ENCODE data around the gene RBFA. TPM values are rescaled to one million over a fixed set of nuclear protein-coding genes. Genes with fewer than 3 reads are reported as not detected.

Gene RBFA
- total RNA-seq, 1 donor from 2014 or later, result 30.2 TPM

- no peak for DNase-seq (ENCODE audit: extremely low spot score in 2 of 2)
- no peak for TF ChIP-seq CTCF (IDR thresholded peaks at IDR 0.05)
- TF ChIP-seq POLR2AphosphoS5 (IDR thresholded peaks at IDR 0.05; ENCODE audit: insufficient read depth in 1 of 2, low read depth in 1 of 2), result no peak
- no peak for TF ChIP-seq POLR2A (IDR thresholded peaks at IDR 0.05)
- Histone ChIP-seq H3K27me3 (no peaks in the 10 kb centered on the region), H3K4me1 (no peaks in the 10 kb centered on the region), H3K27ac (no peak overlapping the region), H3K36me3 (peaks cover 0 to 46% of the 10 kb centered on the region in 2 donors), H3K4me3 (no peak overlapping the region), H3K9me3 (no peaks in the 10 kb centered on the region)
- intact Hi-C loops (cut with DNase I), result no loop called here
Measured at GRCh38 chr18:80044072-80044471, 9.8 kb downstream of the RBFA start.

GRCh38 chr18:80046011-80046410, 11.8 kb downstream of the RBFA start:
- no peaks in the 10 kb centered on the region for H3K27me3 ChIP-seq
- peaks cover 0 to 62% of the 10 kb centered on the region in 2 donors for H3K36me3 ChIP-seq
- H3K9me3 ChIP-seq, result no peaks in the 10 kb centered on the region
- H3K4me1 ChIP-seq, result no peaks in the 10 kb centered on the region
- TF ChIP-seq CTCF (IDR thresholded peaks at IDR 0.05) (no peak), POLR2AphosphoS5 (IDR thresholded peaks at IDR 0.05; ENCODE audit: insufficient read depth in 1 of 2, low read depth in 1 of 2) (no peak), POLR2A (IDR thresholded peaks at IDR 0.05) (no peak)
- H3K4me3 ChIP-seq, result no peak overlapping the region
- no peak for DNase-seq (ENCODE audit: extremely low spot score in 2 of 2)
- intact Hi-C loops (cut with DNase I), result no loop called here
- H3K27ac ChIP-seq, result no peak overlapping the region

GRCh38 chr18:80046431-80046830, 12.2 kb downstream of the RBFA start:
- Histone ChIP-seq H3K27ac (no peak overlapping the region), H3K4me1 (no peaks in the 10 kb centered on the region), H3K36me3 (peaks cover 0 to 63% of the 10 kb centered on the region in 2 donors), H3K9me3 (no peaks in the 10 kb centered on the region), H3K4me3 (no peak overlapping the region), H3K27me3 (no peaks in the 10 kb centered on the region)
- TF ChIP-seq POLR2AphosphoS5 (IDR thresholded peaks at IDR 0.05; ENCODE audit: insufficient read depth in 1 of 2, low read depth in 1 of 2), result no peak
- no peak for TF ChIP-seq POLR2A (IDR thresholded peaks at IDR 0.05)
- TF ChIP-seq CTCF (IDR thresholded peaks at IDR 0.05), result no peak
- DNase-seq (ENCODE audit: extremely low spot score in 2 of 2), result no peak
- intact Hi-C loops (cut with DNase I), result no loop called here

GRCh38 chr18:80046961-80047541, 12.8 kb downstream of the RBFA start:
- H3K36me3 ChIP-seq, result peaks cover 0 to 63% of the 10 kb centered on the region in 2 donors
- no peaks in the 10 kb centered on the region for H3K4me1 ChIP-seq
- H3K27me3 ChIP-seq, result no peaks in the 10 kb centered on the region
- TF ChIP-seq POLR2A (IDR thresholded peaks at IDR 0.05), result no peak
- DNase-seq (ENCODE audit: extremely low spot score in 2 of 2), result no peak
- no peaks in the 10 kb centered on the region for H3K9me3 ChIP-seq
- no peak overlapping the region for H3K27ac ChIP-seq
- no peak overlapping the region for H3K4me3 ChIP-seq
- intact Hi-C loops (cut with DNase I), result no loop called here

- Histone ChIP-seq H3K4me1 (no peaks in the 10 kb centered on the region), H3K27ac (no peak overlapping the region), H3K4me3 (no peak overlapping the region), H3K36me3 (peaks cover 0 to 41% of the 10 kb centered on the region in 2 donors), H3K9me3 (peaks cover 18% of the 10 kb centered on the region), H3K27me3 (no peaks in the 10 kb centered on the region)
- intact Hi-C loops (cut with DNase I), result no loop called here
- TF ChIP-seq CTCF (IDR thresholded peaks at IDR 0.05) (no peak), POLR2AphosphoS5 (IDR thresholded peaks at IDR 0.05; ENCODE audit: insufficient read depth in 1 of 2, low read depth in 1 of 2) (no peak), POLR2A (IDR thresholded peaks at IDR 0.05) (no peak)
- DNase-seq (ENCODE audit: extremely low spot score in 2 of 2), result no peak
Measured at GRCh38 chr18:80050797-80051196, 16.6 kb downstream of the RBFA start.
